ENCODE measurements around the gene MCF2L. TPM values are rescaled to one million over a fixed set of nuclear protein-coding genes. Genes with fewer than 3 reads are reported as not detected.

MCF2L gene
- total RNA-seq, 2 experiments from 2014 or later: 7.9 to 8.7 TPM

GRCh38 chr13:113009743-113010509 is 40.9 kb downstream of the MCF2L start:
- ChIA-PET POLR2A (no interaction called here), CTCF (no interaction called here)

- POLR2A ChIA-PET: no interaction called here
- CTCF ChIA-PET: no interaction called here
These were observed 41.5 kb downstream of the MCF2L start for GRCh38 chr13:113010510-113010865.

GRCh38 chr13:113013303-113013702 is 44.3 kb downstream of the MCF2L start:
- ChIA-PET CTCF (no interaction called here), POLR2A (no interaction called here)

- ChIA-PET CTCF (no interaction called here), POLR2A (no interaction called here)
These were observed 45.1 kb downstream of the MCF2L start for GRCh38 chr13:113013878-113014751.

- ChIA-PET POLR2A (no interaction called here), CTCF (interaction anchor here (0.8 kb wide), 1 partner anchor 51 kb away, joined by 3 read pairs; no protein-coding TSS in a partner anchor)
These were observed 46.0 kb downstream of the MCF2L start for GRCh38 chr13:113014752-113015745.

GRCh38 chr13:113015826-113016525 is 47.0 kb downstream of the MCF2L start:
- ChIA-PET POLR2A (no interaction called here), CTCF (interaction anchor here (0.8 kb wide), 1 partner anchor 52 kb away, joined by 3 read pairs; no protein-coding TSS in a partner anchor)

- ChIA-PET POLR2A (no interaction called here), CTCF (no interaction called here)
These were observed 47.7 kb downstream of the MCF2L start for GRCh38 chr13:113016526-113017295.

DNA sequence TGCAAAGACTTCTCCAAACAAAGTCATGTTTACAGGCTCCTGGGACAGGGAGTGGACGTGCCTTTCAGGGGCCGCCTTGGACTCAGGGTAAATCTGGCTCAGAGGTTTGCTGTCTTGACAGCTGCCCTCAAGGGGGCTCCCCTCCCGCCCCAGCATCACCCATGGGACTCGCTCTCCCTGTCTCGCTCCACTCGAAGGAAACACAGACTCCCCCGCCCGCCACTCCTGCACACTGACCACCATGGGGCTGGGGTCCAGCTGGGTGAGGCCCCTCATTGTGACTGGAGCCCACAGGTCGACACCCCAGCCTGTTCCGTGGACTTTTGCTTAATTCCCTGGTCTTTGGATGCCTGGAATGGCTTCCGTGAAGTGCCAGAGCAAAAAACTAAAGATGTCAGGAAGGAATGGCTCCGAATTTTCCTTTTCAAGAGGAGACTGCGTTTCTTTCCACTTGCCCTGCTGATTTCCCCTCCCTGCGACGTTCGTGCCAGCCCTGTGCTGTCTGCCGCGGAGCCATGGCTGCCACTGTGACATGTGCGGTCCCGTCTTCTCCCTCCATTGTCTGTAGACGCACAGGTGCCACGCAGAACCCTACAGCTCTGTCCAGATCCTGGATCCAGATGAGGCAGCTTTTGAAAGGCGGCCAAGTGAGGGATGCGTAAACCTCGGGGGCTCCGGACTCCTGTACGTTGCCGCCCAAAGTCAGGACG is 48.6 kb downstream of the MCF2L start:
- CTCF ChIA-PET: interaction anchor here (2.2 kb wide), 1 partner anchor 11 kb away, joined by 7 read pairs; no protein-coding TSS in a partner anchor
- POLR2A ChIA-PET: no interaction called here

- ChIA-PET POLR2A (no interaction called here), CTCF (interaction anchor here (2.2 kb wide), 1 partner anchor 10 kb away, joined by 7 read pairs; no protein-coding TSS in a partner anchor)
These were observed 49.9 kb downstream of the MCF2L start for GRCh38 chr13:113018676-113019465.

DNA sequence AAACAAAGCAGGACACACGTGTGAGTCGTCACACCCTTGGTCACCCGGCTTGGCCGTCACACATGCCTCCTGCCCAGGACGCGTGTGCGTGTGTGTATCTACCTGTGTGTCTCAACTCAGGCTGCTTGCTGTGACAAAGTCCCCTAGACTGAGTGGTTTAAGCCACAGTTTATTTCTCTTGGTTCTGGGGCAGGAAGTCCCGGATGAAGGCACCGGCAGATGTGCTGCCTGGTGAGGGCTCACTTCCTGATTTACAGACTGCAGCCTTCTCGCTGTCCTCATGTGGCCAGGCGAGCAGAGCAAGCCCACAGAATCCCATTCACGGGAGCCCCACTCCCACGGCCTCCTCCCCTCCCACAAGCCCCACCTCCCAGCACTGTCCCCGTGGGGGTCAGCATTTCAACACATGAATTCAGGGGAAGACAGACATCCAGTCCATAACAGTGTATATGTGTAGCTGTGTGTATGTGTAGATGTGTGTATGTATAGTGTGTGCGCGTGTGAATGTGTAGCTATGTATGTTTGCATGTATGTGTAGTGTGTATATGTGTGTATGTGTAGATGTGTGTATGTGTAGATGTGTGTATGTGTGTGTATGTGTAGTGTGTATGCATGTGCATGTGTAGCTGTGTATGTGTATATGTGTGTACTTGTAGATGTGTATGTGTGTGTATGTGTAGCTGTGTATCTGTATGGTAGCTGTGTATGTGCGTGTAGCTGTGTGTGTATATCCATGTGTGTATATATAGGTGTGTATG is 51.5 kb downstream of the MCF2L start:
- POLR2A ChIA-PET: no interaction called here
- CTCF ChIA-PET: no interaction called here

- CTCF ChIA-PET: no interaction called here
- POLR2A ChIA-PET: no interaction called here
These were observed 52.4 kb downstream of the MCF2L start for GRCh38 chr13:113021391-113021790.

DNA sequence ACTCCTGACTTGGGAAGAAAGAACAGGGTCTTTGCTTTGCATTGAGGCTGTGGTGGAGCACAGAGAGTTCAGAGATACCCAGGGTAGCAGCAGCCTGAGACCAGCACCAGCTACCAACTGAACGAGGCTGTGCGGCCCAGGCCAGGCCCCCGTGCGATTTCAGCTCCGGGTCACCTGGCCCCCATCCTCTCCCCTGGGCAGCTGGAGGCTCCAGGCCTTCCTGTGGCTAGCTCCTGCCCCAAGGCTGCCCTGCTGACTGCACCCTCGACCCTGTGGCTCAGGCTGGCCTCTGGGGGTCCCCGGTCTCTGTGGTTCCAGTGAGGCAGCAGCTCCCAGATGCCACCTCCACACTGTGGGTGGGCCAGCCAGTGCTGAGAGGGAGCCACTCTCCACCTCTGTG is 52.8 kb downstream of the MCF2L start:
- ChIA-PET POLR2A (no interaction called here), CTCF (no interaction called here)

GRCh38 chr13:113022391-113022744 is 53.4 kb downstream of the MCF2L start:
- ChIA-PET POLR2A (no interaction called here), CTCF (no interaction called here)

GRCh38 chr13:113022745-113023574 is 53.9 kb downstream of the MCF2L start:
- ChIA-PET POLR2A (no interaction called here), CTCF (no interaction called here)

- ChIA-PET CTCF (no interaction called here), POLR2A (no interaction called here)
These were observed 54.8 kb downstream of the MCF2L start for GRCh38 chr13:113023694-113024430.
